GM21367 (cell line): ENCODE data around the gene MALRD1.

Source experiments
- ATAC-seq: cut with Tn5 transposase; IDR thresholded peaks from one replicate; pipeline ENCODE4 v1.9.1; 2021; ENCODE audit not compliant: unreplicated experiment

Gene MALRD1

GRCh38 chr10:19332304-19332703 lies 283.7 kb downstream of the MALRD1 start:
- ATAC-seq: no peak

- ATAC-seq: no peak
Observed at GRCh38 chr10:19333631-19334030, 285.0 kb downstream of the MALRD1 start.

- ATAC-seq: no peak
Observed at GRCh38 chr10:19347621-19348020, 299.0 kb downstream of the MALRD1 start.

- no peak for ATAC-seq
Observed at GRCh38 chr10:19367176-19367575, 318.6 kb downstream of the MALRD1 start.

GRCh38 chr10:19373988-19374387 lies 325.4 kb downstream of the MALRD1 start:
- ATAC-seq: no peak

- ATAC-seq: no peak
Observed at GRCh38 chr10:19385846-19386450, 337.3 kb downstream of the MALRD1 start.

GRCh38 chr10:19408924-19409323 lies 360.3 kb downstream of the MALRD1 start:
- no peak for ATAC-seq

GRCh38 chr10:19411119-19411518 lies 362.5 kb downstream of the MALRD1 start:
- no peak for ATAC-seq

- no peak for ATAC-seq
Observed at GRCh38 chr10:19412531-19412930, 363.9 kb downstream of the MALRD1 start.

GRCh38 chr10:19416164-19416563 lies 367.6 kb downstream of the MALRD1 start:
- no peak for ATAC-seq

GRCh38 chr10:19417740-19418139 lies 369.1 kb downstream of the MALRD1 start:
- ATAC-seq: no peak

- ATAC-seq: no peak
Observed at GRCh38 chr10:19421674-19422073, 373.1 kb downstream of the MALRD1 start.

GRCh38 chr10:19426034-19426433 lies 377.4 kb downstream of the MALRD1 start:
- no peak for ATAC-seq

- ATAC-seq: no peak
Observed at GRCh38 chr10:19431622-19432351, 383.2 kb downstream of the MALRD1 start.

GRCh38 chr10:19449860-19450259 lies 401.3 kb downstream of the MALRD1 start:
- ATAC-seq: no peak

GRCh38 chr10:19451356-19451755 lies 402.8 kb downstream of the MALRD1 start:
- no peak for ATAC-seq

GRCh38 chr10:19451937-19452336 lies 403.3 kb downstream of the MALRD1 start:
- no peak for ATAC-seq

- ATAC-seq: no peak
Observed at GRCh38 chr10:19453967-19454366, 405.4 kb downstream of the MALRD1 start.

GRCh38 chr10:19461588-19461987 lies 413.0 kb downstream of the MALRD1 start:
- no peak for ATAC-seq

- ATAC-seq: no peak
Observed at GRCh38 chr10:19466709-19467108, 418.1 kb downstream of the MALRD1 start.

- no peak for ATAC-seq
Observed at GRCh38 chr10:19468413-19468812, 419.8 kb downstream of the MALRD1 start.

GRCh38 chr10:19469521-19469920 lies 420.9 kb downstream of the MALRD1 start:
- no peak for ATAC-seq

- ATAC-seq: no peak
Observed at GRCh38 chr10:19479854-19480253, 431.3 kb downstream of the MALRD1 start.
